SH-SY5Y (cell line): Measurements from ENCODE around the gene CEP63.

Experiments used
- GATA2 ChIP-seq: IDR thresholded peaks from 2 replicates; pipeline ENCODE4 v1.6.1; 2011; ENCODE audit warnings: mild to moderate bottlenecking, low read depth, low read length
- GATA3 ChIP-seq: IDR thresholded peaks from 2 replicates; pipeline ENCODE4 v1.6.1; 2011; ENCODE audit warnings: low read depth, mild to moderate bottlenecking, low read length, moderate library complexity

- no peak for TF ChIP-seq GATA2
- TF ChIP-seq GATA3: no peak
Measured at GRCh38 chr3:134482622-134483021, 3.2 kb upstream of the CEP63 start.
